WTC11 (cell line): ENCODE results near the gene NR4A3. TPM values are rescaled to one million over a fixed set of nuclear protein-coding genes. Genes with fewer than 3 reads are reported as not detected.

Experiments used
- ATAC-seq: fragments of 200-7000 bp; cut with Tn5 transposase; 2 replicates; pipeline ENCODE4 v1.10.0; 2021; ENCODE audit warnings: mild to moderate bottlenecking, moderate library complexity
- CTCF ChIA-PET: fragments of 300-600 bp; sonication (Branson Sonifier 250); formaldehyde crosslinking; loops from one replicate; lab custom pipeline; 2021; ENCODE audit warnings: antibody characterized with exemption; lab: Charles Lee
- POLR2A ChIA-PET: fragments of 350-600 bp; sonication (Branson Sonifier 250); formaldehyde crosslinking; loops from one replicate; lab custom pipeline; 2021; ENCODE audit warnings: antibody characterized with exemption; lab: Charles Lee
- DNase-seq: peaks from one replicate; pipeline ENCODE4 v3.0.0; 2021; ENCODE audit warnings: low spot score
- H3K27ac Mint-ChIP-seq: 2 replicates; pipeline ENCODE4 v1.8.0; 2021; ENCODE audit warnings: mixed read lengths
- H3K27me3 Mint-ChIP-seq: 2 replicates; pipeline ENCODE4 v1.8.0; 2021; ENCODE audit warnings: low read depth, mild to moderate bottlenecking, moderate library complexity, mixed read lengths
- H3K36me3 Mint-ChIP-seq: 2 replicates; pipeline ENCODE4 v1.8.0; 2021; ENCODE audit warnings: mixed read lengths
- H3K4me1 Mint-ChIP-seq: 2 replicates; pipeline ENCODE4 v1.8.0; 2022; ENCODE audit warnings: mixed read lengths
- H3K4me3 Mint-ChIP-seq: 2 replicates; pipeline ENCODE4 v1.8.0; 2021; ENCODE audit warnings: mild to moderate bottlenecking, moderate library complexity, mixed read lengths
- H3K9me3 Mint-ChIP-seq: 2 replicates; pipeline ENCODE4 v1.8.0; 2021; ENCODE audit warnings: mixed read lengths
- GTF2I ChIP-seq: fragments of 250-450 bp; sonication (Bioruptor Pico); conservative IDR thresholded peaks from 2 replicates; pipeline ENCODE4 v1.4.0; 2021; ENCODE audit warnings: mild to moderate bottlenecking
- MXD4 ChIP-seq: fragments of 250-450 bp; sonication (Bioruptor Pico); IDR thresholded peaks from 2 replicates; pipeline ENCODE4 v1.8.0; 2021; ENCODE audit warnings: mild to moderate bottlenecking, moderate library complexity, borderline replicate concordance
- MYBL2 ChIP-seq: sonication (generic); formaldehyde crosslinking; IDR thresholded peaks from 2 replicates; pipeline ENCODE4 v1.8.1; 2023; ENCODE audit warnings: mild to moderate bottlenecking, moderate library complexity, missing genetic modification reagents
- TCF7 ChIP-seq: sonication (generic); formaldehyde crosslinking; IDR thresholded peaks from 2 replicates; pipeline ENCODE4 v1.8.0; 2022; ENCODE audit warnings: mild to moderate bottlenecking, low read depth, missing genetic modification reagents, moderate library complexity
- TEAD1 ChIP-seq: sonication (generic); formaldehyde crosslinking; IDR thresholded peaks from 2 replicates; pipeline ENCODE4 v1.8.0; 2022; ENCODE audit warnings: mild to moderate bottlenecking, missing genetic modification reagents
- ZNF138 ChIP-seq: sonication (generic); formaldehyde crosslinking; conservative IDR thresholded peaks from 2 replicates; pipeline ENCODE4 v1.8.1; 2022; ENCODE audit warnings: mild to moderate bottlenecking, moderate library complexity, missing genetic modification reagents
- ZNF263 ChIP-seq: sonication (generic); formaldehyde crosslinking; IDR thresholded peaks from 2 replicates; pipeline ENCODE4 v1.8.1; 2022; ENCODE audit warnings: low read depth, mild to moderate bottlenecking, moderate library complexity, missing genetic modification reagents
- ZNF396 ChIP-seq: fragments of 250-450 bp; sonication (Bioruptor Pico); IDR thresholded peaks from 2 replicates; pipeline ENCODE4 v1.8.0; 2021; ENCODE audit warnings: mild to moderate bottlenecking, moderate library complexity, borderline replicate concordance
- total RNA-seq: library from RNA; stranded (reverse); gene quantifications from 3 replicates; pipeline ENCODE4 v1.2.3, GENCODE V29; 2021
- TF ChIP-seq, protein P1 (sequence below): sonication (generic); formaldehyde crosslinking; IDR thresholded peaks from 2 replicates; pipeline ENCODE4 v1.8.1; 2022; ENCODE audit warnings: low read depth, missing genetic modification reagents, borderline replicate concordance
- TF ChIP-seq, protein P2 (sequence below): fragments of 250-450 bp; sonication (Bioruptor Pico); IDR thresholded peaks from 2 replicates; pipeline ENCODE4 v1.9.0; 2021; ENCODE audit warnings: moderate library complexity, mild to moderate bottlenecking, inconsistent platforms, borderline replicate concordance
- TF ChIP-seq, protein P3 (sequence below): sonication (generic); formaldehyde crosslinking; IDR thresholded peaks from 2 replicates; pipeline ENCODE4 v1.8.1; 2023; ENCODE audit warnings: mild to moderate bottlenecking, missing genetic modification reagents, borderline replicate concordance
- TF ChIP-seq, protein P4 (sequence below): sonication (generic); formaldehyde crosslinking; IDR thresholded peaks from 2 replicates; pipeline ENCODE4 v1.8.1; 2022; ENCODE audit warnings: missing genetic modification reagents, borderline replicate concordance
- TF ChIP-seq, protein P5 (sequence below): sonication (generic); formaldehyde crosslinking; IDR thresholded peaks from 2 replicates; pipeline ENCODE4 v1.8.0; 2022; ENCODE audit warnings: missing genetic modification reagents
- TF ChIP-seq, protein P6 (sequence below): fragments of 250-450 bp; sonication (Bioruptor Pico); IDR thresholded peaks from 2 replicates; pipeline ENCODE4 v2.1.2; 2022; ENCODE audit warnings: mild to moderate bottlenecking, moderate library complexity

The NR4A3 gene
- total RNA-seq, 1 experiment from 2014 or later: 0.57 TPM

DNA sequence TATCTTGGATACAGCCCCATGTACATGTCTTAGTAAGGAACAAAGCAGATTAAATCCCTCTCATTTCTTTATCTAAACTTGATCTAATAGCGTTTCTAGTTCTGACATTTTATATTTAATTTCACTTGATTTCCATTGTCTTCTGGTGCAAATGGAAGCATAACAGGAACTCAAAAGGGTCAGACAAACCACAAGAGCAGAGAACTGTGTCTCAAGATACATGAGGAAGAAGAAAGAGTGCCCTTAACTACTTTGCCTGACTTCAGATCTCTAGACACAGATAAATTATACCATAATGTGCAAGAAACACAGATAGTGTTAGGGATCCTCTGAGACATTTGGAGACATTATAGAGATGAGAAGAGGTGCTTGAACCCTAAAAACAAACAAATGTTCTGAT lies 64.1 kb downstream of the NR4A3 start:
- H3K27me3 Mint-ChIP-seq: no peaks in the 10 kb centered on the region
- CTCF ChIA-PET: no interaction called here
- no peak for ATAC-seq
- TF ChIP-seq ZNF138 (CRISPR knock-in tag) (no peak), GTF2I (no peak), TEAD1 (CRISPR knock-in tag) (no peak), ZNF263 (no peak), MYBL2 (CRISPR knock-in tag) (no peak), MXD4 (CRISPR knock-in tag) (no peak), ZNF396 (CRISPR knock-in tag) (no peak), TCF7 (CRISPR knock-in tag) (no peak)
- TF ChIP-seq, protein P1, sequence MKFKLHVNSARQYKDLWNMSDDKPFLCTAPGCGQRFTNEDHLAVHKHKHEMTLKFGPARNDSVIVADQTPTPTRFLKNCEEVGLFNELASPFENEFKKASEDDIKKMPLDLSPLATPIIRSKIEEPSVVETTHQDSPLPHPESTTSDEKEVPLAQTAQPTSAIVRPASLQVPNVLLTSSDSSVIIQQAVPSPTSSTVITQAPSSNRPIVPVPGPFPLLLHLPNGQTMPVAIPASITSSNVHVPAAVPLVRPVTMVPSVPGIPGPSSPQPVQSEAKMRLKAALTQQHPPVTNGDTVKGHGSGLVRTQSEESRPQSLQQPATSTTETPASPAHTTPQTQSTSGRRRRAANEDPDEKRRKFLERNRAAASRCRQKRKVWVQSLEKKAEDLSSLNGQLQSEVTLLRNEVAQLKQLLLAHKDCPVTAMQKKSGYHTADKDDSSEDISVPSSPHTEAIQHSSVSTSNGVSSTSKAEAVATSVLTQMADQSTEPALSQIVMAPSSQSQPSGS (CRISPR knock-in tag): no peak
- TF ChIP-seq, protein P2, sequence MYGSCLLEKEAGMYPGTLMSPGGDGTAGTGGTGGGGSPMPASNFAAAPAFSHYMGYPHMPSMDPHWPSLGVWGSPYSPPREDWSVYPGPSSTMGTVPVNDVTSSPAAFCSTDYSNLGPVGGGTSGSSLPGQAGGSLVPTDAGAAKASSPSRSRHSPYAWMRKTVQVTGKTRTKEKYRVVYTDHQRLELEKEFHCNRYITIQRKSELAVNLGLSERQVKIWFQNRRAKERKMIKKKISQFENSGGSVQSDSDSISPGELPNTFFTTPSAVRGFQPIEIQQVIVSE (CRISPR knock-in tag): no peak
- TF ChIP-seq, protein P3, sequence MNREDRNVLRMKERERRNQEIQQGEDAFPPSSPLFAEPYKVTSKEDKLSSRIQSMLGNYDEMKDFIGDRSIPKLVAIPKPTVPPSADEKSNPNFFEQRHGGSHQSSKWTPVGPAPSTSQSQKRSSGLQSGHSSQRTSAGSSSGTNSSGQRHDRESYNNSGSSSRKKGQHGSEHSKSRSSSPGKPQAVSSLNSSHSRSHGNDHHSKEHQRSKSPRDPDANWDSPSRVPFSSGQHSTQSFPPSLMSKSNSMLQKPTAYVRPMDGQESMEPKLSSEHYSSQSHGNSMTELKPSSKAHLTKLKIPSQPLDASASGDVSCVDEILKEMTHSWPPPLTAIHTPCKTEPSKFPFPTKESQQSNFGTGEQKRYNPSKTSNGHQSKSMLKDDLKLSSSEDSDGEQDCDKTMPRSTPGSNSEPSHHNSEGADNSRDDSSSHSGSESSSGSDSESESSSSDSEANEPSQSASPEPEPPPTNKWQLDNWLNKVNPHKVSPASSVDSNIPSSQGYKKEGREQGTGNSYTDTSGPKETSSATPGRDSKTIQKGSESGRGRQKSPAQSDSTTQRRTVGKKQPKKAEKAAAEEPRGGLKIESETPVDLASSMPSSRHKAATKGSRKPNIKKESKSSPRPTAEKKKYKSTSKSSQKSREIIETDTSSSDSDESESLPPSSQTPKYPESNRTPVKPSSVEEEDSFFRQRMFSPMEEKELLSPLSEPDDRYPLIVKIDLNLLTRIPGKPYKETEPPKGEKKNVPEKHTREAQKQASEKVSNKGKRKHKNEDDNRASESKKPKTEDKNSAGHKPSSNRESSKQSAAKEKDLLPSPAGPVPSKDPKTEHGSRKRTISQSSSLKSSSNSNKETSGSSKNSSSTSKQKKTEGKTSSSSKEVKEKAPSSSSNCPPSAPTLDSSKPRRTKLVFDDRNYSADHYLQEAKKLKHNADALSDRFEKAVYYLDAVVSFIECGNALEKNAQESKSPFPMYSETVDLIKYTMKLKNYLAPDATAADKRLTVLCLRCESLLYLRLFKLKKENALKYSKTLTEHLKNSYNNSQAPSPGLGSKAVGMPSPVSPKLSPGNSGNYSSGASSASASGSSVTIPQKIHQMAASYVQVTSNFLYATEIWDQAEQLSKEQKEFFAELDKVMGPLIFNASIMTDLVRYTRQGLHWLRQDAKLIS: no peak
- TF ChIP-seq, protein P4, sequence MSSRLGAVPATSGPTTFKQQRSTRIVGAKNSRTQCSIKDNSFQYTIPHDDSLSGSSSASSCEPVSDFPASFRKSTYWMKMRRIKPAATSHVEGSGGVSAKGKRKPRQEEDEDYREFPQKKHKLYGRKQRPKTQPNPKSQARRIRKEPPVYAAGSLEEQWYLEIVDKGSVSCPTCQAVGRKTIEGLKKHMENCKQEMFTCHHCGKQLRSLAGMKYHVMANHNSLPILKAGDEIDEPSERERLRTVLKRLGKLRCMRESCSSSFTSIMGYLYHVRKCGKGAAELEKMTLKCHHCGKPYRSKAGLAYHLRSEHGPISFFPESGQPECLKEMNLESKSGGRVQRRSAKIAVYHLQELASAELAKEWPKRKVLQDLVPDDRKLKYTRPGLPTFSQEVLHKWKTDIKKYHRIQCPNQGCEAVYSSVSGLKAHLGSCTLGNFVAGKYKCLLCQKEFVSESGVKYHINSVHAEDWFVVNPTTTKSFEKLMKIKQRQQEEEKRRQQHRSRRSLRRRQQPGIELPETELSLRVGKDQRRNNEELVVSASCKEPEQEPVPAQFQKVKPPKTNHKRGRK (CRISPR knock-in tag): no peak
- TF ChIP-seq, protein P5, sequence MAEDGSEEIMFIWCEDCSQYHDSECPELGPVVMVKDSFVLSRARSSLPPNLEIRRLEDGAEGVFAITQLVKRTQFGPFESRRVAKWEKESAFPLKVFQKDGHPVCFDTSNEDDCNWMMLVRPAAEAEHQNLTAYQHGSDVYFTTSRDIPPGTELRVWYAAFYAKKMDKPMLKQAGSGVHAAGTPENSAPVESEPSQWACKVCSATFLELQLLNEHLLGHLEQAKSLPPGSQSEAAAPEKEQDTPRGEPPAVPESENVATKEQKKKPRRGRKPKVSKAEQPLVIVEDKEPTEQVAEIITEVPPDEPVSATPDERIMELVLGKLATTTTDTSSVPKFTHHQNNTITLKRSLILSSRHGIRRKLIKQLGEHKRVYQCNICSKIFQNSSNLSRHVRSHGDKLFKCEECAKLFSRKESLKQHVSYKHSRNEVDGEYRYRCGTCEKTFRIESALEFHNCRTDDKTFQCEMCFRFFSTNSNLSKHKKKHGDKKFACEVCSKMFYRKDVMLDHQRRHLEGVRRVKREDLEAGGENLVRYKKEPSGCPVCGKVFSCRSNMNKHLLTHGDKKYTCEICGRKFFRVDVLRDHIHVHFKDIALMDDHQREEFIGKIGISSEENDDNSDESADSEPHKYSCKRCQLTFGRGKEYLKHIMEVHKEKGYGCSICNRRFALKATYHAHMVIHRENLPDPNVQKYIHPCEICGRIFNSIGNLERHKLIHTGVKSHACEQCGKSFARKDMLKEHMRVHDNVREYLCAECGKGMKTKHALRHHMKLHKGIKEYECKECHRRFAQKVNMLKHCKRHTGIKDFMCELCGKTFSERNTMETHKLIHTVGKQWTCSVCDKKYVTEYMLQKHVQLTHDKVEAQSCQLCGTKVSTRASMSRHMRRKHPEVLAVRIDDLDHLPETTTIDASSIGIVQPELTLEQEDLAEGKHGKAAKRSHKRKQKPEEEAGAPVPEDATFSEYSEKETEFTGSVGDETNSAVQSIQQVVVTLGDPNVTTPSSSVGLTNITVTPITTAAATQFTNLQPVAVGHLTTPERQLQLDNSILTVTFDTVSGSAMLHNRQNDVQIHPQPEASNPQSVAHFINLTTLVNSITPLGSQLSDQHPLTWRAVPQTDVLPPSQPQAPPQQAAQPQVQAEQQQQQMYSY (CRISPR knock-in tag): no peak
- TF ChIP-seq, protein P6, sequence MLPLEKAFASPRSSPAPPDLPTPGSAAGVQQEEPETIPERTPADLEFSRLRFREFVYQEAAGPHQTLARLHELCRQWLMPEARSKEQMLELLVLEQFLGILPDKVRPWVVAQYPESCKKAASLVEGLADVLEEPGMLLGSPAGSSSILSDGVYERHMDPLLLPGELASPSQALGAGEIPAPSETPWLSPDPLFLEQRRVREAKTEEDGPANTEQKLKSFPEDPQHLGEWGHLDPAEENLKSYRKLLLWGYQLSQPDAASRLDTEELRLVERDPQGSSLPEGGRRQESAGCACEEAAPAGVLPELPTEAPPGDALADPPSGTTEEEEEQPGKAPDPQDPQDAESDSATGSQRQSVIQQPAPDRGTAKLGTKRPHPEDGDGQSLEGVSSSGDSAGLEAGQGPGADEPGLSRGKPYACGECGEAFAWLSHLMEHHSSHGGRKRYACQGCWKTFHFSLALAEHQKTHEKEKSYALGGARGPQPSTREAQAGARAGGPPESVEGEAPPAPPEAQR (CRISPR knock-in tag): no peak
- TF ChIP-seq, all 79 proteins: peak for 0
- POLR2A ChIA-PET: no interaction called here
- H3K36me3 Mint-ChIP-seq: no peaks in the 10 kb centered on the region
- 0 out of 2 replicates have a peak, but pooled peaks cover 3% of the 10 kb centered on the region for H3K9me3 Mint-ChIP-seq
- no peak for DNase-seq
- H3K27ac Mint-ChIP-seq: no peak overlapping the region
- H3K4me1 Mint-ChIP-seq: no peaks in the 10 kb centered on the region
- no peak overlapping the region for H3K4me3 Mint-ChIP-seq
